Transverse colon (tissue), 4 donors: ENCODE data around the gene ABHD11. TPM values are rescaled to one million over a fixed set of nuclear protein-coding genes. Genes with fewer than 3 reads are reported as not detected.

ENCODE experiments used
- DNase-seq: peaks from one replicate; pipeline ENCODE4 v3.0.0-alpha.2; 2019
- H3K27ac ChIP-seq, 4 donors: fragments of 200-600 bp; sonication (generic); 2 replicates each; pipeline ENCODE4 v1.5.1; 2016 to 2018; ENCODE audit warnings: inconsistent platforms in 4 of 4
- H3K27me3 ChIP-seq: fragments of 200-600 bp; sonication (generic); 2 replicates; pipeline ENCODE4 v1.5.1; 2017; ENCODE audit warnings: inconsistent platforms
- H3K36me3 ChIP-seq, 4 donors: fragments of 200-600 bp; sonication (generic); 2 replicates each; pipeline ENCODE4 v1.5.1; 2017 to 2019; ENCODE audit warnings: inconsistent platforms in 4 of 4
- H3K4me1 ChIP-seq, 4 donors: fragments of 200-600 bp; sonication (generic); 2 replicates each; pipeline ENCODE4 v1.5.1; 2017 to 2020; ENCODE audit warnings: inconsistent platforms in 4 of 4
- H3K4me3 ChIP-seq, 4 donors: fragments of 200-600 bp; sonication (generic); 1 replicate in 1 of 4; 2 replicates in 3 of 4; pipeline versions ENCODE4 v1.5.1 to v1.6.1; 2017 to 2019; ENCODE audit warnings: inconsistent platforms in 4 of 4
- H3K9me3 ChIP-seq, 2 donors: fragments of 200-600 bp; sonication (generic); 2 replicates each; pipeline ENCODE4 v1.5.1; 2017 to 2019; ENCODE audit warnings: inconsistent platforms in 2 of 2
- CTCF ChIP-seq, 5 experiments: fragments of 200-600 bp in 3 of 5; fragments of 450-650 bp in 2 of 5; sonication (generic) in 3 of 5; IDR thresholded peaks; 1 replicate in 2 of 5; 2 replicates in 3 of 5; pipeline ENCODE4 v1.5.1; 2016 to 2017; ENCODE audit warnings: antibody characterized with exemption in 5 of 5, inconsistent platforms in 3 of 5, mild to moderate bottlenecking in 2 of 5, moderate library complexity in 1 of 5
- EP300 ChIP-seq: sonication (generic); formaldehyde crosslinking; IDR thresholded peaks from one replicate; pipeline ENCODE4 v1.6.1; 2017; ENCODE audit warnings: antibody characterized with exemption, low read depth
- POLR2A ChIP-seq: fragments of 450-650 bp; IDR thresholded peaks from one replicate; pipeline ENCODE4 v1.6.1; 2016; ENCODE audit warnings: antibody characterized with exemption, mild to moderate bottlenecking, moderate library complexity
- POLR2AphosphoS5 ChIP-seq, 3 donors: sonication (generic); formaldehyde crosslinking; IDR thresholded peaks; one replicate each; pipeline ENCODE4 v1.6.1; 2016; ENCODE audit warnings: antibody characterized with exemption in 3 of 3
- WGBS, 2 donors: methylation state at CpG; one replicate each; pipeline ENCODE4 v1.1.5; 2018; ENCODE audit warnings: low coverage in 1 of 2; 5-methylcytosine and 5-hydroxymethylcytosine counted together
- in situ Hi-C, 4 donors: fragments of 200-750 bp; cut with MboI; loops; one replicate each; pipeline versions ENCODE4 v1.15.0 to v1.15.1; 2017; ENCODE audit warnings: low sequenced_read_pairs in 3 of 4, low pct_ligation_motif_present in 1 of 4, low pct_unique_long_range_greater_than_20kb in 1 of 4
- intact Hi-C: fragments of 100-400 bp; cut with DNase I; formaldehyde crosslinking; loops from one replicate; pipeline ENCODE4 v1.15.1; 2023; ENCODE audit warnings: low total_unique reads
- total RNA-seq, 4 donors: library from RNA; depleted of rRNA; stranded (reverse); fragments of >200 nt; gene quantifications; one replicate each; pipeline ENCODE4 v1.1.0, GENCODE V29; 2016

ABHD11 gene
- total RNA-seq, 4 donors from 2014 or later, result 108 to 177 (median 117) TPM

GRCh38 chr7:73703757-73704639, 34.6 kb downstream of the ABHD11 start:
- H3K4me3 ChIP-seq, result peak overlapping the region in 2 of 4 donors; percentile 19 to 41

GRCh38 chr7:73703225-73703624, 35.4 kb downstream of the ABHD11 start:
- in situ Hi-C loops (no loop called here), intact Hi-C loops (no loop called here)
- H3K27ac ChIP-seq, result peak overlapping the region in 1 of 4 donors; percentile 2
- DNase-seq, result no peak
- H3K36me3 ChIP-seq, result no peaks in the 10 kb centered on the region
- TF ChIP-seq CTCF (IDR thresholded peaks at IDR 0.05) (no peak), EP300 (no peak), POLR2AphosphoS5 (IDR thresholded peaks at IDR 0.05) (no peak), POLR2A (no peak)
- no peaks in the 10 kb centered on the region for H3K9me3 ChIP-seq
- peaks cover 7 to 21% (median 17%) of the 10 kb centered on the region in 4 donors for H3K4me1 ChIP-seq
- no peaks in the 10 kb centered on the region for H3K27me3 ChIP-seq
- no peak overlapping the region for H3K4me3 ChIP-seq
- WGBS, 2 donors, result 76% methylated on average over 13 of the region's 13 CpGs; no CpG with 5 or more reads in 1 of the 2 donors

More at GRCh38 chr7:73703757-73704639, 34.6 kb downstream of the ABHD11 start:
- peaks cover 7 to 21% (median 17%) of the 10 kb centered on the region in 4 donors for H3K4me1 ChIP-seq
- TF ChIP-seq EP300 (no peak), CTCF (IDR thresholded peaks at IDR 0.05) (no peak), POLR2A (no peak), POLR2AphosphoS5 (IDR thresholded peaks at IDR 0.05) (no peak)
- no peaks in the 10 kb centered on the region for H3K9me3 ChIP-seq
- no peaks in the 10 kb centered on the region for H3K36me3 ChIP-seq
- WGBS, 2 donors, result 33% methylated on average over 33 of the region's 45 CpGs; no CpG with 5 or more reads in 1 of the 2 donors
- in situ Hi-C loops (no loop called here), intact Hi-C loops (no loop called here)
- peak overlapping the region in 3 of 4 donors; percentile 2 to 68 (median 48) for H3K27ac ChIP-seq
- no peaks in the 10 kb centered on the region for H3K27me3 ChIP-seq
- DNase-seq, result peak; percentile 71

GRCh38 chr7:73702665-73703064, 35.9 kb downstream of the ABHD11 start:
- H3K4me3 ChIP-seq, result no peak overlapping the region
- in situ Hi-C loops (no loop called here), intact Hi-C loops (no loop called here)
- H3K27ac ChIP-seq, result no peak overlapping the region
- H3K9me3 ChIP-seq, result no peaks in the 10 kb centered on the region
- WGBS, 2 donors, result 90% methylated on average over 18 of the region's 18 CpGs; no CpG with 5 or more reads in 1 of the 2 donors
- no peaks in the 10 kb centered on the region for H3K27me3 ChIP-seq
- TF ChIP-seq POLR2AphosphoS5 (IDR thresholded peaks at IDR 0.05), result no peak
- no peak for TF ChIP-seq EP300
- TF ChIP-seq CTCF (IDR thresholded peaks at IDR 0.05), result no peak
- TF ChIP-seq POLR2A, result no peak
- no peaks in the 10 kb centered on the region for H3K36me3 ChIP-seq
- peaks cover 7 to 21% (median 17%) of the 10 kb centered on the region in 4 donors for H3K4me1 ChIP-seq
- DNase-seq, result no peak

GRCh38 chr7:73702226-73702625, 36.4 kb downstream of the ABHD11 start:
- H3K27ac ChIP-seq, result no peak overlapping the region
- no peaks in the 10 kb centered on the region for H3K27me3 ChIP-seq
- H3K4me3 ChIP-seq, result no peak overlapping the region
- no peaks in the 10 kb centered on the region for H3K36me3 ChIP-seq
- 86% methylated on average over 8 of the region's 8 CpGs; no CpG with 5 or more reads in 1 of the 2 donors for WGBS, 2 donors
- in situ Hi-C loops (no loop called here), intact Hi-C loops (no loop called here)
- peaks cover 7 to 20% (median 16%) of the 10 kb centered on the region in 4 donors for H3K4me1 ChIP-seq
- TF ChIP-seq POLR2AphosphoS5 (IDR thresholded peaks at IDR 0.05) (no peak), CTCF (IDR thresholded peaks at IDR 0.05) (no peak), POLR2A (no peak), EP300 (no peak)
- no peaks in the 10 kb centered on the region for H3K9me3 ChIP-seq
- DNase-seq, result no peak
